ENCODE measurements around the gene VAV1.
"Not testable (repeated sequence)": the region's sequence is repeated elsewhere in the genome, so short reads cannot be mapped to it uniquely, and the experiment has no call there.

VAV1 gene

DNA sequence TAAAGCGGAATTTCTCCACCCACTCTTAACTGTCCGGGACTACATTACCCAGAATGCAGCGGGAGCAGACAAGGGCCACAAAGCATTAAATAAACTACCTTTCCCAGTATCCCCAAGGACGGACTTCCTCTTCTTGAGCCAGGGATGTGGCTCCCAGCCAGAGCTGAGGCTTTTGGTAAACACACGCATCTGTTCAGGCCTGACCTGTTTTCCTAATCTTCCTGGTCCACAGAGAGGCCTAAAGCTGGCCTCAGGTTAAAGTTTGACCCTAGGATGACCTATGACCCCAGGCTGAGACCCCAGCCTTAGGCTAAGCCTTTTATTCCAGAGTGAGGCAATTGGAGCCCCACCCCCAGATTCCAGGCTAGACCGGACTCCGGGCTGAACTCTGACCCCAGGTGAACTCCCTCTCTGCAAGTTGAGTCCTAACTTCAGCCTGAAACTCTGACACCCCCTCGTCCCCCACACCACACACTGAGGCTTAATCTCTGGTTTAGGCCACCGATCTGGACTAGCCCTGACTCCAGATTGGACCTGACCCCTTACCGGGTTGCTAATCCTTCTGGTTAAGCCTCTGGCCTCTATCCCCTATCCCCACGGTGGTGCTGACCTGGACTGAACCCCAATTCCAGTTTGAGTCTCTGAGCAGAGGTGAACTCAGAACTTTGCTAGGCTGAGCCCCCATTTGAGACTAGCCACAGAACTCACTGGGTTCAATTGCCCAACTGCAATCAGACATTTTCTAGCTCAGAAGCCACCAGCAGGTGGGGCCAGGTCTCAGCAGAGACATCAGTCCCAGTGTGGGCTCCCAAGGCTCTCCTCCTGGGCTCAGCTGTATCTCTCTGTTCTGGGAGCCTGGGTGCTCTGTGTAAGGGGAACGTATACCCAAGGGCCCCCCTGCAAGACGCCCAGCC, 34.4 kb upstream of the VAV1 start:
- DNase-seq (ENCODE audit: low read depth in 2 of 2), result peak in 1 of 2 experiments; percentile 74

DNA sequence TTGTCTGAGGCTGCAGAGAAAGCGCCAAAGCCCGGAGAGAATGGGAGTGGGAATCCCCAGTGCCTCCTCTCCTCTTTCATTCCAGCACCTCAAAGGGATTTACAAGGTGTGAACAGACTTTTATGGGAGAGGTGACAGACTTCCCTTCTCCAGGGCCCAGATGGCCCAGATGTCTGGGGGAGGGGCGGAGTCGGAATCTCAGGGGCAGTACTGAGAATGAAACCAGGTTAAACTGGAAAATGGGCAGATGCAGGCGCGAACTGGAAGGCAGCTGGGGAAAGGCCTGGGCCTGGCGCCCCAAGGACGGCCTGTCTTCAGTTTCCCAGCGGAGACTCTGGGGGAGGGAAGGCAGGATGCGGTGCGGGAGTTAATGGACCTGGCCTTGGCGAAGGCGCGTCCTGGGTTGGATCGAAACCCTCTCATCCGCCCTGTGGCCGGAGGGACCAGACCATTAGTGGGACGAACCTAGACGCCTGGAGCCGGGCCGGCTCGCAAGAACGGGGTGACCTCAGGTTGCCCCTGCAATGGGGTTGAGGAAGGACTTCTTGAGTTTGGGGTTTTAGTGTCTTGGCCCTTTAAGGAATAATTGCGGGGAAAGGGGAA, 33.6 kb upstream of the VAV1 start:
- DNase-seq (ENCODE audit: low read depth in 2 of 2), result peak in 1 of 2 experiments; percentile 20

DNA sequence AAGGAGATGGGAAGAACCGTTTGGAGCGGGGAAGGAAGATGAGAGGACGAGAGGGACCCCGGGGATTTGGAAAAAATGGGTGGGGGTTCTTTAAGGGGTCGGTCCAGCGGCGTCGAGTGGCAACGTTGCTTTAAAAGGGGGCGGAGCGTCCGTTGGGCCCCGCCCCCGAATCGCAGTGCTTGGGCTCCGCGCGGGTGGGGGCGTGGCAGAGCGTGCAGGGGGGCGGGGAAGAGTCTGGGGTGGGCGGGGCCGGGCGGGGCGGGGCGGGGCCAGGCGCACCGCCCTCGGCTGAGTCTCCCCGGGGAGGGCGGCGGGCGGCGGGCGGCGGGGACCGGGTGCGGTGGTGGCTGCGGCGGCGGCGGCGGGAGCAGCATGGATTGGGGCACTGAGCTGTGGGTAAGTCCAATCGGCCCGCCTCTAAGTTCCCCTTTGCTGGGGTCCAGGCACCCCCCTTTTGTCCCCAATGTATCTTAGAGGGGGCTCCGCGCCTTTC, 33.1 kb upstream of the VAV1 start, which contains the start of gene TRIP10:
Gene TRIP10, plus strand, starts transcription at position 291 of the 493 bp plus-strand sequence. Its CDS starts 82 bp downstream, at position 373.
- DNase-seq (ENCODE audit: low read depth in 2 of 2), result peak; percentile 70 to 71

GRCh38 chr19:6739883-6740588, 32.5 kb upstream of the VAV1 start:
- peak in 1 of 2 experiments; percentile 12 for DNase-seq (ENCODE audit: low read depth in 2 of 2)

GRCh38 chr19:6740589-6741343, 31.7 kb upstream of the VAV1 start:
- DNase-seq (ENCODE audit: low read depth in 2 of 2), result peak in 1 of 2 experiments; percentile 13

GRCh38 chr19:6743066-6743465, 29.4 kb upstream of the VAV1 start:
- DNase-seq (ENCODE audit: low read depth in 2 of 2), result no peak

- no peak for DNase-seq (ENCODE audit: low read depth in 2 of 2)
These were observed 28.7 kb upstream of the VAV1 start for GRCh38 chr19:6743714-6744380.

DNA sequence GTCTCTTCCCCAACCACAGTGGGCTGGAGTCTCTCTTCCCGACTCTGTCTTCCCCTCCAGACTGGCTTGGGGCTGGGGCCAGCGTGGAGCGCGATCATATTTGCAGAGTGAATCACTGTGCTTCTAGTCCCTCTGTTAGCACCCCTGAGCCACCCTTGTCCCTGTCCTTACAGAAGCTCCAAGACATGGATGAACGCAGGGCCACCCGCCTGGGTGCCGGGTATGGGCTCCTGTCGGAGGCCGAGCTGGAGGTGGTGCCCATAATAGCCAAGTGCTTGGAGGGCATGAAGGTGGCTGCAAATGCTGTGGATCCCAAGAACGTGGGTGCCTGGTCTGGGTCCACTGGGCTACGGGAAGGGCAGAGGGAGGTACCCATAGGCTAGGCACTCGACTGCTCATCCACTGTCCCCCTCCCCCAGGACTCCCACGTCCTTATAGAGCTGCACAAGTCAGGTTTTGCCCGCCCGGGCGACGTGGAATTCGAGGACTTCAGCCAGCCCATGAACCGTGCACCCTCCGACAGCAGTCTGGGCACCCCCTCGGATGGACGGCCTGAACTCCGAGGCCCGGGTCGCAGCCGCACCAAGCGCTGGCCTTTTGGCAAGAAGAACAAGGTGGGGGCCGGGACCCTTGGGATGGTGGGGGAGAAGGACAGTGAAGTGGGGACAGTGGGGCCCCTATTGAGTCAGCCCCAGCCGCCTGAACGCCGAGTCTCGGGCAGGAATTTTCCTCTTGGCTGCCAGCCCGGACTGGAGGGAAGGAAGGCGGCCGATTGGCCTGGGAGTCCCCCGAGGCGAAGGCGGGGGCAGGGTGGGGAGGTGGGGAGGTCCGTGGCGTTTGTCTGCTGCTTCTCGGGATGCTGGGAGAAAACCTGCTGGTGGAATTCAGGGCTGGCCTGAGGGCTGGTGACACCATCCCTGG, 27.9 kb upstream of the VAV1 start:
- DNase-seq (ENCODE audit: low read depth in 2 of 2), result no peak

DNA sequence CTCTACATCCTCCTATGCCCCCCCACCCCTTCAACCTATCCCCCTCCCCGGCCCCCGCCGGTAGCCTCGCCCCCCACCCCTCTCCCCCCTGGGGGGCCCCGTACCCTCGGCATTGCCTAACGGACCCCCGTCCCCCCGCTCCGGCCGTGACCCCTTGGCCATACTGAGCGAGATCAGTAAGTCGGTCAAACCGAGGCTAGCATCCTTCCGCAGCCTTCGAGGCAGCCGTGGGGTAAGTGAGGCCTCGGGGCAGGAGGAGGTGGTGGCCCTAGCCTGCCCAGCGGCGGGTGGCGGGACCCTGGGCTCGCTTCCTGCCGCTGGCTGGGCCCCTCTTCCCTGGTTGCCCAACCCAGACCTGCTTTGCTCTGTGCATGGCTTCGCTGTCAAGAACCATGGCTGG, 26.5 kb upstream of the VAV1 start:
- DNase-seq (ENCODE audit: low read depth in 2 of 2), result no peak

DNA sequence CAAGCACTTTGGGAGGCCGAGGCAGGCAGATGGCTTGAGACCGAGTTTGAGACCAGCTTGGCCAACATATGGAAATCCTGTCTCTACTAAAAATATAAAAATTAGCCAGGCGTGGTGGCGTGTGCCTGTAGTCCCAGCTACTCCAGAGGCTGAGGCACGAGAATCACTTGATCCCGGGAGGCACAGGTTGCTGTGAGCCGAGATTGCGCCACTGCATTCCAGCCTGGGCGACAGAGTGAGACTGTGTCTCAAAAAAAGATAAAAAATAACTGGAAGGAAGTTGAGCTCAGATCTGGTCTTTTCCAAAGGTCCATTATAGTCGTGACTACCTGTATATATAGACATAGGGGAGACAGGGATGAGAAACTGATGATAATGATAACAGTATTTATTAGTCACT, 24.0 kb upstream of the VAV1 start:
- not testable (repeated sequence) for DNase-seq (ENCODE audit: low read depth in 2 of 2)

DNA sequence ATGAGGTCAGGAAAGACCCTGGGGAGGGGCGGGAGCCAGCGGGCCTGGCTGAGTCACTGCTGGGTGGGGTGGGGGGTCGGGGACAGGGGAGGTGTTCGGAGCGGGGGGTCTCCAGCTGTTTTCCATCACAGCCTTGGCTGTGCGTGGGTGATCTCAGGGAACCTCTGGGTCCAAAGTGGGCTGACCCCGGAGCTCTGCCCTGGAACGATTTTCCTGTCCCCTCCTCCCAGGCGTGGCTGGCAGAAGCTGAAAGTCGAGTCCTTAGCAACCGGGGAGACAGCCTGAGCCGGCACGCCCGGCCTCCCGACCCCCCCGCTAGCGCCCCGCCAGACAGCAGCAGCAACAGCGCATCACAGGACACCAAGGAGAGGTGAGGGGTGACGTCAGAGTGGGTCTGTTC, 22.4 kb upstream of the VAV1 start:
- no peak for DNase-seq (ENCODE audit: low read depth in 2 of 2)

- no peak for DNase-seq (ENCODE audit: low read depth in 2 of 2)
These were observed 21.3 kb upstream of the VAV1 start for GRCh38 chr19:6751189-6751588.

DNA sequence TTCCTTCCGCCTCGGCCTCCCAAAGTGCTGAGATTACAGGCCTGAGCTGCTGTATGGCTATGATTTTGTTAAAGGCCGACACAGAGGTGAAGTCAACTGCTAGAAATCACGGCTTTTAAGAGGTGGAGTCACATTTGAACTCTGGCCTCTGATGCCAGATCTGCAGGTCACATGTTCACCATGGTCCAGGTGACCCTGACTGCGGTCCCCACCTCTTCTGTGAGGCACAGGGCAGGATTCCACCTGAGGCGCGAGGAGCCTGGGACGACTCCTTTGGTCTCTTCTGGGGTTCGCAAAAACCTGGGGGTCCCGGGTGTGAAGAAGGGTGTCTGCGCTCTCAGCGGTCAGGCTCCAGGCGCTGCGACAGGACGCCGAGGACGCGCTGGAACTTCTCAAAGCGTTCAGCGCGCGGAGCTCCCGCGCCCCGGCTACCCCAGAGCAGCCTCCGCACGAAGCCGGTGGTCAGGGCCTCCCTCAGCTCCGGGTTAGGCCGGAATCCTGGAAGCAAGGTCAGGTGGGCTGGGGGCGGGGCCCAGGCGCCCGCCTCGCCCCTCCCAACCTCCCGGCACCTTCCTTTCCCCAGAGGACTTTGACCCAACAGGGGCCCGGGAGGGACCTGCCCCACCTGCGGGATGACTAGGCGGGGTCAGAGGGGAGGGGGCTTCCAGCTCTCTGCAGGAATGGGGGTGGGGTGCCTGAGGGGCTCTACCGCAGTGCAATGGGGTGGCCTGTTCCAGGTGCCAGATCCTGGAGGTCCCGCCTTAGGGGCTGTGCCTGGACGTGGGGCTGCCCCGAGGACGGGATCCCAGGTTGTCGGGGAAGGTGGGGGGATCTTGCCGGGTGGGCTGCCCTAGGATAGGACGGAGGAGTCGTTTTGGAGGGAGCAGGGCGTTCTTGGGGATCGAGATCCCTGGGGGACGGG, 20.0 kb upstream of the VAV1 start:
- DNase-seq (ENCODE audit: low read depth in 2 of 2), result no peak

- DNase-seq (ENCODE audit: low read depth in 2 of 2), result peak; percentile 77 to 86
These were observed 19.1 kb upstream of the VAV1 start for GRCh38 chr19:6753178-6754031.

DNA sequence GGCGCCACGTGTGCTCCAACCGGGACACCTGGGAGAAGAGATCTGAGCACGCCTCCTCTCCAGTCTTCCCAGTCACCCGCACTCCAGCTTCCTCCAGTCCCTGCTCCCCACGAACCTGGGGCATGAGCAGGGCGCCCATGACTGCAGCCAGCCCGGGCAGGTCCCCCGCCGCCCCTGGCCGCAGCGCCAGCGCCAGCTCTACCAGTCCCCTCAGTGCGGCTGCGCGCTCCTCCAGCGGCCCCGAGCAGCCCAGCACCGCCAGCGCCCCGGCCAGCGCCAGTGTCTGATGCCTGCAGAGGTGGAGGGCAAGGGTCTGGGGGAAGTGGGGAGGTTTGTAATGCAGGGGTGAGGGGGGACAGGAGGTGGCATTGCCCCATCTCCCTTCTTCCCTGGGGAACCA, 18.4 kb upstream of the VAV1 start:
- no peak for DNase-seq (ENCODE audit: low read depth in 2 of 2)

DNA sequence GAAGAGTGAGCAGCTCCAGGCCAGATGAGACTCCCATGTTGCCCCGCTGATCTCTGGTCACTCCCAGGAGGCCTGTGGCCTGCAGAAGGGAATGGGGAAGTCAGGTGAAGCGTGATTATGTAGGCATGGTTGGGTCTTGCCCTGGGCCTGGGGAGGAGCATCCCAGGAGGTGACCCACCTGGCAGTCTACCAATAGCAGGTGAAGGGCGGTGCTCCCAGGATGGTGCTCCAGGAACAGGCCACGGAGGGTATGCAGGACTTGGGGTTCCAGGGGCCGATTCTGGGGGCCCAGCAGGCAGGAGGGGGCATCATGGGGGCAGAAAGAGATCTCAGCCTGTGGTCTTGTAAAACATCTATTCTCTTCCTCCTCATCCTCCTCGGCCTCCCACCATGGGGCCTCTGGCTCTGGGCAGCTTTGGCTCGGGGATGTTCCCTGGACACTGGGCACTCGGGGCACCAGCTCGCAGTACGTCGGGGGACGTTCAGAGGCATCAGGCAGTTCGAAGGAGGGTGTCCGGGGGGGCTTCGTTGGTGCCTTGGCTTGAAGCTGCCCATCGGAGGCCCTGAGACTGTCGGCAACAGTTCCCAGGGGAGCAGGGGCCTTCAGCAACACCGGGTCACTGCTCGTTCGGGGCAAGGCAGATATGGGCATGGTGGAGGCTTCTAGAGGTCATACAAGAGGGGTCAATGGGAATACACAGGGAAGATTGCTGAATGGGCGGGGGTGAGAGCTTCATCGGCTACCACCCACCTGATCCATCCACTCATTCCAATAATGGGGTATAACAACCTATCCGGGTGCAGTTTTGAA, 17.6 kb upstream of the VAV1 start:
- no peak for DNase-seq (ENCODE audit: low read depth in 2 of 2)

GRCh38 chr19:6760606-6761005, 11.9 kb upstream of the VAV1 start:
- DNase-seq (ENCODE audit: low read depth in 2 of 2), result no peak
